Measurements from ENCODE around the gene SMCP.

The SMCP gene

DNA sequence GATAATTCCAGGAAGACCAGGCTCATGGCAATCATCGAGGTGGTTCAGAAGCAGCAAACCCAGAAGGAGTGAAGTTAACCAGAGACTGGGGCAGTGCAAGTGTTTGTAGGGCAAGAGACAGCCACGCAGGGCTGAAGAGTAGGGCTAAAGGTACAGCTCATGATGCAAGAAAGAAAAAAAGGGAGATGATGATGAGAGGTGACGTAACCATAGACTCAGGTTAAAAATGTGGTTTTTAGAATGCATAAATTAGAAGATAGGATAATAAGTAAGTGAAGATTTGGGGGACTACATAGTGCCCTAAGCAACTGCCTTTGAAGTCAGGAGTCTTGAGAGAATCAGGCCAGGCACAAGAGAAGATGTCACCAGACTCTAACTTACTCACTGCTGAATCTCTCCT is 18.0 kb upstream of the SMCP start:
- CTCF ChIA-PET = interaction anchor here (0.9 to 1.4 kb wide), 5 partner anchors 9 to 333 kb away, joined by 3 to 4 read pairs (median 3); no protein-coding TSS in a partner anchor
- TF ChIP-seq, protein P1, sequence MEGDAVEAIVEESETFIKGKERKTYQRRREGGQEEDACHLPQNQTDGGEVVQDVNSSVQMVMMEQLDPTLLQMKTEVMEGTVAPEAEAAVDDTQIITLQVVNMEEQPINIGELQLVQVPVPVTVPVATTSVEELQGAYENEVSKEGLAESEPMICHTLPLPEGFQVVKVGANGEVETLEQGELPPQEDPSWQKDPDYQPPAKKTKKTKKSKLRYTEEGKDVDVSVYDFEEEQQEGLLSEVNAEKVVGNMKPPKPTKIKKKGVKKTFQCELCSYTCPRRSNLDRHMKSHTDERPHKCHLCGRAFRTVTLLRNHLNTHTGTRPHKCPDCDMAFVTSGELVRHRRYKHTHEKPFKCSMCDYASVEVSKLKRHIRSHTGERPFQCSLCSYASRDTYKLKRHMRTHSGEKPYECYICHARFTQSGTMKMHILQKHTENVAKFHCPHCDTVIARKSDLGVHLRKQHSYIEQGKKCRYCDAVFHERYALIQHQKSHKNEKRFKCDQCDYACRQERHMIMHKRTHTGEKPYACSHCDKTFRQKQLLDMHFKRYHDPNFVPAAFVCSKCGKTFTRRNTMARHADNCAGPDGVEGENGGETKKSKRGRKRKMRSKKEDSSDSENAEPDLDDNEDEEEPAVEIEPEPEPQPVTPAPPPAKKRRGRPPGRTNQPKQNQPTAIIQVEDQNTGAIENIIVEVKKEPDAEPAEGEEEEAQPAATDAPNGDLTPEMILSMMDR (IDR thresholded peaks at IDR 0.05; ENCODE audit: control extremely low read depth, extremely low read depth, low read depth, missing control alignments) = no peak
- no peak for DNase-seq (ENCODE audit: extremely low spot score)
- POLR2A ChIA-PET = no interaction called here

DNA sequence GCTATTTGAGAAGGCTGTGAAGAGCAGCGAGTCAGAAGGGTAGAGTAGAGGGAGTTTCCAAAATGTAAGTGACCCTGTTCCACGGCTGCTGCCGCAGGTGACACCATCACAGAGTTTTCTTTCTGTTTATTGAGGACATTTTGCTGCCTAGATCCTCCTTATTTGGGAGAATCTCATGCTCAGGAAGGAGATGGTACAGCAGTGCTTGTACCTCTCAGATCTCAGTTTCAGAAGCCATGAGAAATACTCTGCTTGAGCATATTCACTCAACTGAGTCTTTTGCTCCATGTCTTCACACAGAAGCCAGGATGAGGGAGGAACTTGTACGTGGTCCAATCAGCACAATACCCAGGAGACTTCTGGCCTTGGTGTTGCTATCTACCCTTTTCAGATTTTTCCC is 16.7 kb upstream of the SMCP start:
- CTCF ChIA-PET = interaction anchor here (1.0 to 1.4 kb wide), 4 partner anchors 9 to 332 kb away, joined by 3 to 10 read pairs (median 4); no protein-coding TSS in a partner anchor
- TF ChIP-seq, protein P1 (IDR thresholded peaks at IDR 0.05; ENCODE audit: control extremely low read depth, extremely low read depth, low read depth, missing control alignments) = no peak

DNA sequence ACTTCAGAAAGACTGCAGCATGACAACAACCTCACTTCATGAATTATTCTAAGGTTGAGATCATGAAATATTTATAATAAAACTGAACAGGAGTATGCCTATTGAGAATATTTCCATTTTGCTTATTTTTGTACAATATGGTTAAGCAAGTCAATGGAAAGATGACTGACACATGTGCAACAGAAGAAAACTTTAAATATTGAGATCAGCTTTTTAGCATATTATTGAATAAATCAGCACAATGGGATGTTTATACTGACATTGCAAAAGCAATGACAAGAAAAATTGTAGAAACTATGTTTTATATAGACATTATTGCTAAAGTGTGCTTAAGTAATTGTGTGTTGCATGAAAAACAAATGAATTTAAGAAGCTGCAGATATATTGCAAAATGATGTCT is 13.7 kb upstream of the SMCP start:
- TF ChIP-seq, protein P1 (IDR thresholded peaks at IDR 0.05; ENCODE audit: control extremely low read depth, extremely low read depth, low read depth, missing control alignments) = no peak
- ChIA-PET CTCF (interaction anchor here (0.9 to 2.9 kb wide), 6 partner anchors 11 to 328 kb away, joined by 3 to 13 read pairs (median 3); partner anchors contain the start of gene SMCP), POLR2A (no interaction called here)
- DNase-seq (ENCODE audit: extremely low spot score) = no peak

More for the DNA sequence above, 16.7 kb upstream of the SMCP start:
- POLR2A ChIA-PET = no interaction called here
- no peak for DNase-seq (ENCODE audit: extremely low spot score)

DNA sequence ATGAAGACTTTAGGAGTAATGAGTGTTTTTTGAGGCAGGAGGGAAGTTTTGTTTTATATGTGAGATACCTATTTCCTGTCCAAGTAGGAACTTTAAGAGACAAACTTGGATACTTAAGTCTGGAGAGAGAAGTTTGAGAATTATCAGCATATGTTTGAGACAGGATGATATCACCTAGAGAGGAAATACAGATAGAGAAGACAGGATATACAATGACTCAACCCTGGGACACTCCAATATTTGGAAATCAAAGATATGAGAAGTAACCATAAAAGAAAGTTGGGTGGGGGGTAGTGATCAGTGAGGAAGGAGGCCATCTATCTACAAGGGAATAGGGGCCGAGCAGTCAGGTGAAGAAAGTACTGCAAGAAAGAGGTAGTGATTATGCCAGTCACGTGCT is 11.8 kb upstream of the SMCP start:
- POLR2A ChIA-PET = no interaction called here
- CTCF ChIA-PET = interaction anchor here (2.9 kb wide), 1 partner anchor 60 kb away, joined by 13 read pairs; no protein-coding TSS in a partner anchor
- TF ChIP-seq, protein P1 (IDR thresholded peaks at IDR 0.05; ENCODE audit: control extremely low read depth, extremely low read depth, low read depth, missing control alignments) = no peak
- DNase-seq (ENCODE audit: extremely low spot score) = no peak

DNA sequence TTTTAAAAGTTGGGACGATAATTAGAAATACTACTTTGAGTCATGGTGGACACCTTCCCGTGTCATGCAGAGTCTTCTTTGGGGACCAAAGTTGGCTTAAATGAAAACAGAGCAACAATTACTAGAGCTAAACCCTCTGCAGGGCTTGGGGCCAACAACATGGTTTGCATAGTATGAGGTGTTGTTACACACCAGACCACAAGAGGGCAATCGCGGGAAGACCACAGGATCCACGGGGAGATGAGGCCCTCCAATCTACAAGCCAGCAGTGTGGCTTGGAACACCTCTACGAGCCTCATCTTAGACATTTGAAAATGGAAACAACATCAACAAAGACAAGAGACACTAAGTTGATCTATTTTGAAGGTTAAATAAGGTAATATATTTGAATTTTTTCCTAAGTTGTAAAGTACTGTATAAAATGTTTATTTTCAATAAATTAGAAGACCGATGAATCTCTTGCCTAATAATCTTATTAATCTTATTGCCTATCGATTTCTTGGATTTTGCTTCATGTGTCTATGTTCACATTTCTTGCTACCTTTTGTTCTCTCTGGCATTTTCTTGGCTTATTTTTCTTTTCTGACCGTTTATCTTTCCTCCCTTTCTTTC is 8.2 kb upstream of the SMCP start:
- CTCF ChIA-PET = interaction anchor here (0.6 to 6.0 kb wide), 34 partner anchors 9 to 393 kb away, joined by 3 to 131 read pairs (median 6); partner anchors contain the start of genes IVL, LORICRIN, PRR9 and SMCP
- peak; percentile 77 for DNase-seq (ENCODE audit: extremely low spot score)
- TF ChIP-seq, protein P1 (IDR thresholded peaks at IDR 0.05; ENCODE audit: control extremely low read depth, extremely low read depth, low read depth, missing control alignments) = peak; percentile 85
- POLR2A ChIA-PET = no interaction called here

DNA sequence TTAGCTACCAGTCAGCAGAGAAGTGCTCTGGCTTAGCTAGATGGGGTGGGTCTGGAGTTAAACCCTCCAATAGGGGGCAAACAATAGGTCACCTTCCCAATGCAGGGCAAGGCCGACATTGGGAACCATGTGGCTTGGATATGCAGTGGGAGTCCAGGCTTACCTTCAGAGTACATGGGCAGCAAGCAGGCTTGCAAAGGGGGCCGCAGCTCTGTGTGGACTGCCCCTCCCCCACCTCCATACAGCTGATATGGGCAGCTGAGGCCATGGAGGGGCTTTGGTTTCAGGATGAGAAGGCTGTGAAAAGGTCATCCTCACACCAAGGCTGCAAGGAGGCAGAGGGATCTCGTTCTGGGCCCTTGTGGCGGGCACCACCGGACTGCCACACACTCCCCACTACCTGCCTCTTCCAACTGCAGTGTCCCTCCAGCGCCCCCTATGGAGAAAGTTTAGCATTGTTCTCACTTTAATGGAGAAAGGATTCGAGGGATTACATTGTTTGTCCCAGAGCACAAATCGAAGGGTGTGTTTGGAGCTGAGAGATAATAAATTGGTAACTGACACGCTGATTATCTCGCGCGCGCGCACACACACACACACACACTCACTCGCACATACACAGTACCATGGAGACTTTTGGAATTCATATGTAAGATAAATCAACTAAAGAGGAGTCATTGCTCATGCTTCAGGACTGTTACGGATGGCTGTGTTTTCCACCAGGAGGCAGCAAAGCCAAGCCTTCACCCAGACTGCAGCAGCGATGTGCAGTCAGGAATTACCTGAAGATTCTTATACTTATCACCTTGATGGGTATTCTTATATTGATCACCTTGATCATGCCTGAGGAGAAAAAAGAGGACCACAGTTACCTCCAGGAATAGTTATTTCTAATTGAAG is 7.0 kb upstream of the SMCP start:
- ChIA-PET CTCF (interaction anchor here (0.7 to 6.0 kb wide), 35 partner anchors 7 to 392 kb away, joined by 3 to 131 read pairs (median 7); partner anchors contain the start of genes IVL and SMCP), POLR2A (no interaction called here)
- no peak for DNase-seq (ENCODE audit: extremely low spot score)
- TF ChIP-seq, protein P1 (IDR thresholded peaks at IDR 0.05; ENCODE audit: control extremely low read depth, extremely low read depth, low read depth, missing control alignments) = peak; percentile 39
